HG03457 (cell line): ENCODE measurements around the gene TM9SF3.
A peak's percentile ranks its signal among the peaks of the same experiment; 100 is the strongest.

ENCODE experiments used
- ATAC-seq: cut with Tn5 transposase; IDR thresholded peaks from one replicate; pipeline ENCODE4 v1.9.1; 2021; ENCODE audit warnings: moderate number of reproducible peaks; ENCODE audit not compliant: unreplicated experiment

Gene TM9SF3

DNA sequence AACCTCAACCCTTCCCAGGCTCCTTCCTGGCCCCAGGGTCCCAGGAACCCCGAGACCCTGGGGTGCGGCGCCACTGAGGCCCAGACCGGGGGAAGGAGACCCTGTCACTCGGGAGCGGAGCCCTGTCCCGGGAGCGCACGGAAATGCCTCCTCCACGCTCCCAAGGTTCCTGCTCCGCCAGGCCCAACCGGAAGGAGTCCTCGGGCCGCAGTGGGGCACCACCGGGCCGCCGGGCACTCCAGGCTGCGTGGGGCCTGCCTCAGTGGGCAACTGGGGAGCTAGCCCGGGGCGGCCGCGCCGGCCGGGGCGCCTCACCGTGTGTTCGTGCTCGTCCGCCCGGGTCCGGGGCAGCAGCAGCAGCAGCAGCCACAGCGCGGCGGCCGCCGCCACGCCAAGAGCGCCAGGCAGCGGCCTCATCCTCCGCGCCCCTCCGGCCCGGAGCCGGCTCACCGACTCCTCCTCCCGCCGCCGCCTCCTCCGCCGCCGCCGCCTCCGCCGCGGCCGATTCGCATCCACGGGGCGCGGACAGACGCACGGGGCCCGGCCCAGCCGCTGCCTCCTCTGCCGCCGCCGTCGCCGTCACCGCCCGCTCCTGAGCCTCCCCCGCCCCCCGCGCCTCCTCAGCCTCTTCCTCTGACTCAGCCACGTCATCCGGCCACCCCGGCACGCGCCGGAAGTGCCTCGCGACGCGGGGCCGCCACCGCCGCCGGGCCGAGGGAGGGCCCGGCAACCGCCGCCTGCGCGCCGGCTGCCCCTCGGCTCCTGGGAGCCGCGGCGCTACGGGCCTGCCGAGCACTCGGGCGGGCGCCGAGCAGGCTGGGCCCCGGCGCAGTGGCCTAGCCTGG is at the start of gene TM9SF3:
Gene TM9SF3, minus strand, starts transcription at position 594 of the 845 bp plus-strand sequence. Its CDS starts 177 bp downstream, at position 417.
- peak; percentile 45 for ATAC-seq

DNA sequence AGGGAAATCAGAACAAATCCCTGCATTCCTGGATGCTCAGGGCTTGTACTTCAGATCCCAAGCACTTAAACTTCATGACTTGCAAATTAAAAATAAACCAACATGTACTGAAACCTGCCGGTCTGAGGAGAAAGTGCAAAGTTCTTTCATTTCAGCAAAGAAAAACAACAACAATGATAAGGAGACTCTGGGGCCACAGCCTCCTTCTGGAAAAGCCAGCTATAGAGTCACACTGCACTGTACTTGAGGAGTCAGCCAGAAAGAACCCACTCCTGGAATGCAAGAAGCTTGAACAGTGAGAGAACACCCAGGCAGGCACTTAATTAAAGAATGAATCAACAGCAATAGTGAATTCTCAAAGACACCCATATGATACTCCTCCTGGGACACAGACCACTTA is 49.7 kb upstream of the TM9SF3 start:
- no peak for ATAC-seq

DNA sequence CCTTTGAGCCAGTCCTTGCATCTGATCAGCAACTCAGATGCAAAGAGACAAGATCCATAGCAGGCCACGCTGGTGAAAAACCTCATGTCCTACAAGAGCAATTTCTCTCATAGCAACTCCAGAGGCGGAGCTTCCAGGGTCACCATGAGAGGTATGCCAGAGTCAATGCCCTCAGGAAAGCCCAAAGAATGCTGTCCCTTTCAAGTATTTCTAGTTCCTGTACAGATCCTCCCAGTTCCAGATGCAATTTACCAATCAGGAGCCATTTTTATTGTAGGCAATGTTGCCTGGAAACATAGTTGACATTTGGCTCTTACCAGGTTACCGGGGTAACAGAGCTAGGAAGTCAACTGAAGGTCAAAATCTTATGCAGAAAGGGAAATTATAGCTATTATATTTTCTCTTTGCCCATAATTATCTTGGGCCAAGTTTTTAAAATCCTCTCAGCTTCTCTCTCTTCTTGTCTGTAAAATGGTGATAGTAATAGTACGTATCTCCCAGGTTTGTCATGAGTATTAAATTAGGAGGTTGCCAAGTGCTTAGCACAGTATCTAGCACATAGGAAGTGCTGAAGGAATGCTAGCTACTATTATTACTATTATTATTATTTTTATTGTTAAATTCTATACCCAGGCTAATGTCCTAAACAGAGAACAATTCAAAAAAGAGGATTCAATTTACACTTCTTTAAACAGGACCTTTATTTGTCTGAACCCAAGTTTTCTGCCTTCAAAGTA is 46.3 kb upstream of the TM9SF3 start:
- ATAC-seq = no peak

DNA sequence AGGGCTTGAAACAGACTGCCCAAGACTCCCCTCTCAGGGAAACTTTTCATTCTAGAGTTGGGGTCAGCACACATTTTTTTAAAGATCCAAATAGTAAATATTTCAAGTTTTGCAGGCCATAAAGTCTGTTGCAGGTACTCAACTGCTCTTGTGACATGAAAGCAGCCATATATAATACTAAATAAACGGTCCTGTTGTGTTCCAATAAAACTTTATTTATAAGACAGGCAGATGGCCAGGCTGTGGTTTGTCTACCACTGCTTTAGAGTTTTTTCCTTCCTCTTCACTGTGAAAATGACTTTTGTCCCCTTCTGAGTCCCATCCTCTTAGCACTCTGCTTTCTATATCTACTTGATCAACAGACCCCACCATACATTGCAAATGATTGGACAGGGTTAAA is 40.5 kb upstream of the TM9SF3 start:
- ATAC-seq = no peak

DNA sequence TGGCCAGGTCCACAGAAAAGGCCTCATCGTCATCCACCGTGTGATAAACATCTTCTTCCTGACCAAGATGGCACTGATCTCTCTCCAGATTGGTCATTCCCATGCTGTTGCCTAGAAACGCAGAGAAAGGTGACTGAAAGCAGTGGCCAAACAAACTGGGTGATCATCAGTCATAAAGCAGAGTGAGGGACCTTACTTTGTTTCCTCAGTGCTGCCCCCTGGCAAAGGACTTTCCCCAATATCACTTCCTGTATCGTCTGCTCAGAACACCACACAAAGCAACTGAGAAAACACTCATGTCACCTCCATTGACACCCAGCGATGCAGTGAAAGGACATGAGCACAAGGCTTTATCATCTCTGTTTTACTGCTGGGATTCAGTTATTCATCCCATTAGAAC is 40.0 kb upstream of the TM9SF3 start:
- no peak for ATAC-seq

DNA sequence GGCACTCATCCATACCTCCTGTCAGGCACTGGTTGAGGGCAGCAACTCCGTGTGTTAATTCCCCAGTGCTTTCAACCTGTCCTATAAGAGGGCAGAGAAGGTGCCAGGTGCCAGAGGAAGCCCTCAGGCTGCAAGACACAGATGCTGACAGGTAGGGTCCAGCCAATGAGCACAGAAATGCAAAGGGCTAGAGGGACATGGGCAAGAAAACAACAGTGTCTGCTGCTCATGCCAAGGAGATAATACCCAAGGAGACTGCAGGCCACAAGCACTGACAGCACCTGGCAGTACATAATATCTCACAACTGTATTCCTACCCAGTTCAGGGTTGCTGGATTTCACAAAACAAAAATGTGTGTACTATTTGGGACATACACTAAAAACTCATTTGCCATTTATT is 38.4 kb upstream of the TM9SF3 start:
- no peak for ATAC-seq

DNA sequence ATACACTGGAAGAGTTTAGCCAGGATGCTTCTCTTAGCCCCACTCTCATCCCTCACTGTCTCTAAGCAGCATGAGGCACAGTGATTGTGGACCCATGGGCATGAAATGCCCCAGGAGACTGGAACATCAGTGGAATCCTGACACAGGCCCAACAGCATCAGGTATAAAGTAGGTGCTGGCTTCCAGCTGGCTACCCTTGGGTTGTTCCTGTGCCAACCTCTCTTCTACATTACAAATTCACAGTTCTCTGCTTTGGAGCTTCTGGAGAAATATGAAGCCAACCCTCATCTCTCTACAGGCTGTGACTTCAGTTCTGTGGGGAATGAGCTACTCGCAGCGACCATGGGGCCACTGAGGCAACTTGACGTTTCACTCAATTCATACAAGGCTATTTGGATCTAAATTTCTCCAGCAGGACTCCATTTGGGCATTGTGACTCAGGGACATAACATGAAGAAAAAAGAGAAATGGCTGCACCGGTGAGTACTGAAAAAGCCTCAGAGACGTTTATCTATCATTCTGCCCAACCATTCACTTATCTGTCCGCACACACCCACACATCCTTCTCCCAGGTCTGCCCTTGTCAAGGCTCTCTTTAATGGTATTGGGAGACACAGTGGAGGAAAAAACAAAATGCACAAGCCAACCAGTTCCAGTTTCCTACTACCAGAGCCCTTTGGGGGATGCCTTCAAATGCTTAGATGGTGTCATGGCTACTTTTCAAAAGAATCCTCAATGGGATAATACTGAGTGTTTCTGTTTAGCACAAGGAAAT is 35.4 kb upstream of the TM9SF3 start:
- no peak for ATAC-seq

DNA sequence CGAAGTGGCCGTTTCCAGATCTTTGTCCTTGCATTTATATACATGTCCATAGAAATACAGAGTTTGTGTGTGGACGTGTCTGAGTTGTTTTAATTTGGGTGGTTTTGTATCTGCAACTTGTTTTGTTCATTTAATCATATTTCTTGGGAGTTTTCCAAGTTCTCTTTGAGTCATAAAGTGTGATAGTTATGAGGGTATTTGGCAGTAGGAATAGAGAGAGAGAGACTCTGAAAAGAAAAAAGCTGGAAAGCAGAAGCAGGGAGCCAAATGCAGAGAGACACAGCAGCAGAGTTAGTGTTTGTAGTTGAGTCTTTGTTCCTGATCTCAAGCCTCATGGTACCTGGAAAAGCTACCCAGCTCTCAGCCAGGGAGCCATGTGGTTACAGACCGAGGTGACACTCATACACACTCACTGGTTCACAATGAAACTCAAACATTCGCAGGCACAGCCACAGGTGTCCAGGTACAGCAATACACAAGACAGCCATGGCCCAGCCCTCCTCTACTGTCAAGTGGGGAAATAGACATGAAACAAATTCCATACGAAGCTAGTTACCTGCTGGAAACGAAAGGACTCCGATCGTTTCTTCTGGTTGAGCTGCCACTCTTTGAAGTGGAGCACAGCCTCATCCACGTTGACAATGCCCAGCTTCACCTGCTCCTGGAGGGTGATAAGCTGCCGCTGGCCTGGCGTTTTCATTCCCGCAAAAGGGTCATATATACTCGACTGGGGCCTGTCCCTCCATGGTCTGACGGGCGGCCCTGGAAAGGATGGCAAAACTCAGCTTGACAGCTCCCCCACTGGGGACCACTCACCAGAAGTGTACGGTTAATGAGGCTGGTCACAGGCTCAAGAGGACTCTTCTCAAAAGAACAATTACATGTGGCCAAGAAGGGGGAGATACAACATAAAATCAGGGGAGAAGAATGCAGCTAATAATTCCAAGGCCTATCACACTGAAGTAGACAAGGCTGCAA is 33.3 kb upstream of the TM9SF3 start:
- no peak for ATAC-seq

DNA sequence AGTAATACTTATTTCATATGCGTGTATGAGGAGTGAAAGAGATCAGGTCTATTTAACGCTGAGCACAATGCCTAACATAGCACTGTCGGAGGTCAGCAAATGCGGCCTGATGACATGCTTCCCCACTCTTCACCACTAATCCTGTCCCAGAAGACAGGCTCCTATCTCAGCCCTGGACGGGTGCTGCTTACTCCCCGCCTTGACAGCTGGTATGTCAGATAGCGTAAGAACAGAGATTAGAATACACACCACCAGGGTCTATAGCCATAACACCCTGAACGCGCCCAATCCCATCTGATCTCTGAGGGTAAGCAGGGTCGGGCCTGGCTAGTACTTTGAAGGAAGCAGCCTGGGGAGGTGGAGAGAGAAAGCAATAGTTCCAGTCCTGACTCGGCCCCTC is 32.3 kb upstream of the TM9SF3 start:
- ATAC-seq = no peak

DNA sequence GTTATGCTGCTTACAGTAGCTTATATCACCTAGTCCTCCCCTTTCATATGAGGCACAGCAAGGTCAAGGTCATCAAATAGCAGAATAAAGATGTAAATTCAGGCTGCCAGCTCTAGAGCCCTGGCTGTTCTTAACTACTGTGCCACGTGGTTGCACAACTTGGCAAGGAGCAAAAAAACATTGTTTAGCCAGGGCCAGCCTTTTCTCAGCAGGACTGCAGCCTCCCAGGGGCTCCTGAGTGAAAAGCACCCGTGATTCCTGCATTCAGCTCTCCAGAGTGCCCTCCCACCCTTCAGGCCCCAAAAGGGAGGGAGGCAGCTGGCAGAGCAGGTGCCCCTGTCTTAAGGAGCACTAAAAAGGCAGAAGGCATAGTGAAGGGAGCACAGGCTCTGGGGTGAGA is 31.8 kb upstream of the TM9SF3 start:
- ATAC-seq = no peak

DNA sequence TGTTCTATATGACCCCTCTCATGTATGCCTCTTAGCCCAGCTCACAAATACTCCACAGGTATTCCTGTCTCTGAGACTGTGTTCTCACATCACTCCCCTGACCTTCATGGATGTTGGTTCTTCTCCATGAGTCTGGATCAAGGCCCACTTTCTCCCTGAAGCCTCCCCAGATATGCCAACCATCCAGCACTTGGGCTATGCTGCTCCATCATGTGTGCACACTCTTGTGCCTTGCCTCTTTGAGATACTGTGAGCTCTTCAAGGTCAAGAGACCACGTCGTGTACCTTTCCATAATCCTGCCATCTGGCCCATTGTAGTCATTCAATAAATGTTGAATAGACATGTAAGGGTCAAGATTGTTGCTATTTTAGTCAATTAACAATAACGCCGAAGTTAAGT is 30.1 kb upstream of the TM9SF3 start:
- no peak for ATAC-seq

DNA sequence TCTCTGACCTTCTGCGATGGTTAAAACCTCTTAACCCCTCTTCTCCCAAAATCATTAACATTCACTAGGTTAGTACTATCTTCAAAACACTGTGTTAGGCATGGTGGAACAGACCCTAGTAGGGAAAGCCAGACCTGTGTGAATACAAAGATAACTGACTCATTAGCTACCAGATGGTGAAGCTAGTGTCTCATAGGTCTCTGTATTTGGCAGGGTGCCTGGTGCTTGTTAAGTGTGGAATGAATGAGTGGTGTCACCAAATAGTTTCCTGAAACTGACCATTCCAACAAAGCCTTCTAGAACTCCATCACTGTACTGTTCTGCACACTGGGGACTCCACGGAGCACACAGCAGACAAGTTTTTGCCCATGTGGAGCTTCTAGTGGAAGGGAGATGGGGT is 27.7 kb upstream of the TM9SF3 start:
- ATAC-seq = no peak

DNA sequence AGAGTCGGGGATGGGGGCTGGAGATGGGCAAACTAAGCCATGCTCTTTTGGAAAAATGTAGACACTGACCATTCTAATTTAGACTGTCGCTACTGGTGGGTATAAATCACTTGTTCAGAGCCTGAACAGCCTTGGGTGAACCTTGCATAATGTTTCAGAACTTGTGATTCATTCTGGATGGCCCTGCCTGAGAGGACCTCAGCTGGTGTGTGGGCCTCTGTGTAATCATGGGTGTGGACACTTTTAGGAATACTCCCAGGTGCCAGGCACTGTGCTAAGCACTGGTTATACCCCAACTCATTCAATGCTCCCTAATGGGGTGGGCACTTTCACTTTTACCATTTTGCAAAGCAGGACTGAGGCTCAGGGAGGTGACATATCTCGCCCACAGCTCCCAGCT is 26.8 kb upstream of the TM9SF3 start:
- no peak for ATAC-seq

DNA sequence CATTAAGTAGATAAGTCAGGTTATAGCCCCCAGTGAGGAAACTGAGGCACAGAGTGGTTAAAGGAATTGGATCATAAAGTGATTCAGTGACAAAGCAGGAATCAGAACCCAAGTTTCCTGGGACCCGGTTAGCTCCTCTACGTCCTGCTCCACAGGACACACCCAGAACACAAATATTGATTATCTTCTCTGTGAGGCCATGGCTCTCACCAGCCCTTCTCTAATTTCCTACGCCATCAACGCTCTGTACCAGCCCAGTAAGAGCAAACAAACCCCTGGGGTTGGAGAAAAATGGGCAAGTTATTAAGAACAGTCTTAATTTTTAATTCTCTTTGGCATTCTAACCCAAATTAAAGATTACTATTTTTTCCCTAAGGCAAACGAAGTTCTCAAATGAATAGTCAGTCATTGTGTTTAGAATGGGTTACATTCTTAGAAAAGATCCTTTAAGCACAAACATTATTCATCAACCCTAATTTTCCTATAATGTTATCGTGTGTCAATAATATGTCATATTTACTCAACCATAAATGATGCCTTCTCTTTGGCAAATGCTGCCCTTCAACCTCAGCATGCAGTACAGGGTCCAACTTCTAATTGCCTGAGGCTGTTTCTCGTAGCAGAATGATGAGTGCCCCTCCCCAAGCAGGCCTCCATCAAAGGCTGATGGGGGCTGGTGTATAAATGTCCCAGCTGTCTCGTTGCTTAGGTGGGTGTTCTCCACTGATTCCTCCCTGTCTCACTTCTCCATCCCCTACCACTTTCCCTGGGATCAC is 25.4 kb upstream of the TM9SF3 start:
- no peak for ATAC-seq

DNA sequence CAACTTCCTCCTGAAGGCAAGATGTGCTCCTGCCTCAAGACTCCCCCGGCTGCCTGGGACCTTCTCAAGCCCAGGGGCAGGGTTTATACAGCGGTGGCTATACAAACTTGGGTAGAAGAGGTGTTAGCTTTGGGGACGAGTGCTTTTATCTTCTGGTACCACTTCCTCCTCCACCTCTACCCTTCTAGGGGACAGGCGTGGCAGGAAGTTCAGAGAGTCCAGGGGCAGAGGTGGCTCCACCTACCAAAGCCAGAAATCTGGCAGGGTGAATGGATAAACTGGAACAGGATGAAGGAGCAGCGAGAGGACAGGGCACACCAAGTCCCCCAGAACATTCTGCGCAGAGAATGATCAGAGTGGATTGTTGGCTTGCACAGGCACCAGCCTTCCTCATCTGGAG is 24.0 kb upstream of the TM9SF3 start:
- no peak for ATAC-seq

DNA sequence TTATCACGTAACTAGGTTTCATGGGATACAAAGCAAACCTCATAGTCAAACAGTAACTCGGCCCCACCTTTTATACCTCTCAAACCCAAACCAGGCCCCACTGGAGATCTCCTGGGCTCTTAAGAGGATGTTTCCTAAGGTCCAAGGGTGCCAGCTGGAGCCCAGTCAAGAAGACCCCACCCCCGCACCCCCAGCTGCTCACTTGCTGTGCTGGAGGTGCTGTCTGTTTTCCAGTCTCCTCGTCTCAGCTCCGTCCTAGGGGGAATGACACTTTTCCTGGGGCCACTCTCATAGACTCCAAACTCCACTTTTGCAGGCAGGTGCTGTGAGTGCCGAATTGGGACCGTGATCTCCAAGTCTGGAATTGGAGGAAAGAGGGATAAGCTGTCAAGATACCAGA is 22.7 kb upstream of the TM9SF3 start:
- ATAC-seq = no peak

DNA sequence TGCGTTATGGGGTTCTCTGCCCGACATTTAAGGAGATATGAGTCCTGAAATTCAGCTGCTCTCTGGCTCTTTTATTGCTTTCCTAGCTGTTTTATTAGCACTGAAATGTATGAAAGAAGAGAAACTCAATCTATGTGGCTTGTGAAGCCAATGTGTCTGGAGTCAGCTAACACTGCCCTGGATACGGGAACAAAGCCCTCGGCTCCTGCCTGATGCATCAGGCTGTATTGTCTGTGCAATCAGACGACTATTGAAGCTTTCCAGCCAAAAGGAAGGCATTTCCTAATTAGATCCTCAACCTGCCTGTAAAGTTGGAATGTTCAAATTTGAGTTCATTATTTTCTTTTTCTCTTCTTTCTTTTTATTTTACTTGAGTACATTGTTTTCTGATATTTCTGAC is 22.0 kb upstream of the TM9SF3 start:
- ATAC-seq = no peak

DNA sequence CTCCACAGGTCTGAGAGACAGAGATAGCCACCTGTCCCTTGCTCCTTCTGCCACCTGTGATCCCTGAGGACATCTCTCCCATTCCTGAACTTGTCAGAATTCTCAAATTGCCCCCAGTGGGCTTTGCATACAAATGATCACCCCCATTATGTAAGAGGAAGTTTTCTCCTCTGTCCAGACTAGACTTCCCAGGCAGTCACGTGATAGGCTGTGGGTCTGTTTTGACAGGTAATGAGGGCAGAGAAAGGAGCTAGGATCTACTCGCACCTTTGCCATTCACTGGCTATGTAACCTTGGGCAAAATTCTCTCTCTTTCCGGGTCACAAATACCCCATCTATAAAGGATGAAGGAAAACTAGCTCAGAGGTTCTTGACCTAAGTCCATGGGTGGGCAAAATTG is 21.4 kb upstream of the TM9SF3 start:
- no peak for ATAC-seq

DNA sequence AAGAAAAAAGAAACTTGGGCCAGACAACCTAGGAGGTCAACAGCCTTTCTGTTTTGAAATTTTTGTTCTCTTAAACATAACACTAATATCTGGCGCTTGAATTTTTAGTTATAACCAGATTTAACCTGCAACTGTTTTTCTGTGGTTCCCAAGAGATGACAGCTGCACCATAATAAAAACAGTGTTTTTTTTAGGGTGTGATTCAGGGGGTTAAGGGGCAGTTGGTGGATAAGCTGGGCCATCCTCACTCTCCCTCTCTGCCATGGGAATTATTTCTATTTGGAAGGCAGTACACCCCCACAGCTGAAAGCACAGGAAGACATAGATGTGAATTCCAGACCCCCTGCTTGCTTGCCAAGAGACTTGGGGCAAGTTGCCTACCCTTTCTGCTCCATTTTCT is 20.1 kb upstream of the TM9SF3 start:
- ATAC-seq = no peak

DNA sequence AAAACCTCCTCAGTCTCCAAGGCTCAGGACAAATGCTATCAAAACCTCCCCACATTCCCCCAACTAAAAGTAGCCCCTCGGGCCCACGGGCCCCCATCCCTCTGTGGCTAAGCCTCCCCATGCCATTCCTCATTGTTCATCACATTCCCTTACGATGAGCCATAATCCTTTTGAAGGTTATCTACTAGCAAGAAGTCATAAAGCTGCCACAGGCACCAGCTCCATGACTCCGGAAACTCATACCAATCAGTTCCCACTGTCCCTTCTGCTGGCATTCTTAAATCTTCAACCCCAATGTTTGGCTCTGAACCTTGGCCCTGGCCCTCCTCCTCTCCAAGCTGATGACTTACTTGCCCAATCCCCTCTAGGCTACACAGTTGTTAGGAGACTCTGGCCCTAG is 19.4 kb upstream of the TM9SF3 start:
- ATAC-seq = no peak
